DOHH2 (cell line): ENCODE measurements around the gene PLCG2.

Source experiments
- CTCF ChIP-seq: fragments of 200-600 bp; sonication (generic); IDR thresholded peaks from one replicate; pipeline ENCODE4 v1.5.1; 2014; ENCODE audit warnings: antibody characterized with exemption, mild to moderate bottlenecking, low read depth, low read length; ENCODE audit not compliant: poor library complexity, severe bottlenecking
- EZH2phosphoT487 ChIP-seq: fragments of 200-600 bp; sonication (generic); IDR thresholded peaks from 2 replicates; pipeline ENCODE4 v1.6.1; 2017; ENCODE audit warnings: borderline replicate concordance, mild to moderate bottlenecking, antibody characterized with exemption, low read length, moderate library complexity, mixed read lengths

DNA sequence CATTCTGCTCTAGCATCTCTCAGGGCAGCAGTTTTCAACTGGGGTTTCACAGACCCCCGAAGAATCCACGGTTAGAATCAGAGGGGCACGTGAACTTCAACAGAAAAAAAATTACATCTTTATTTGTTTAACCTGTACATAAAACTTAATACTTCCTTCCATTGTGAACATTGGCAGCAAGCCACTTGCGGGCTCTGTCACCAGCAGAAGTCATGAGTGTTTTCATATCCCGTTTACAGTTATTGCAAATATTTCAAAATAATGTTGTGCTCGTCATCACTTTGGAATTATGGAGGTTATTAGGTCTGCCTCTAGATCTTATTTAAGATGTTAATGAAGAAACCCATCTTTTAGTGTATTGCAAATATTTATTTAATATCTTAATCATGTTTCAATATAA lies 122.4 kb downstream of the PLCG2 start:
- TF ChIP-seq CTCF (no peak), EZH2phosphoT487 (no peak)
